RWPE1 (cell line): ENCODE results near the gene TCF12.

ENCODE experiments used
- CTCF ChIA-PET: fragments of 350-600 bp; sonication (Branson Sonifier 250); formaldehyde crosslinking; extraction: SDS; loops from one replicate; lab custom pipeline; 2021; lab: Yijun Ruan, JAX
- POLR2A ChIA-PET: fragments of 400-600 bp; formaldehyde crosslinking; extraction: SDS; loops from one replicate; lab custom pipeline; 2020; ENCODE audit warnings: antibody characterized with exemption; ENCODE audit not compliant: low non-redundant PET; lab: Yijun Ruan, JAX
- DNase-seq: peaks from one replicate; pipeline ENCODE4 v3.0.0; 2012; ENCODE audit warnings: low spot score
- H3K27ac ChIP-seq: fragments of 450-650 bp; 2 replicates; pipeline ENCODE4 v1.5.1; 2017
- CTCF ChIP-seq: fragments of 450-650 bp; conservative IDR thresholded peaks from 2 replicates; pipeline ENCODE4 v1.5.1; 2017; ENCODE audit warnings: low read depth, mild to moderate bottlenecking

Gene TCF12

GRCh38 chr15:57133127-57133968 lies 214.9 kb downstream of the TCF12 start:
- ChIA-PET POLR2A (no interaction called here), CTCF (interaction anchor here (0.7 kb wide), 1 partner anchor 548 kb away, joined by 6 read pairs; no protein-coding TSS in a partner anchor)
- no peak for TF ChIP-seq CTCF
- H3K27ac ChIP-seq: no peak overlapping the region
- DNase-seq: no peak

- ChIA-PET POLR2A (no interaction called here), CTCF (interaction anchor here (0.6 kb wide), 1 partner anchor 86 kb away, joined by 10 read pairs; no protein-coding TSS in a partner anchor)
- H3K27ac ChIP-seq: no peak overlapping the region
- TF ChIP-seq CTCF: no peak
- DNase-seq: no peak
These were observed 215.7 kb downstream of the TCF12 start for GRCh38 chr15:57134071-57134605.

GRCh38 chr15:57134851-57135250 lies 216.4 kb downstream of the TCF12 start:
- no peak for TF ChIP-seq CTCF
- ChIA-PET POLR2A (no interaction called here), CTCF (interaction anchor here (0.5 to 0.6 kb wide), 3 partner anchors 10 to 203 kb away, joined by 3 to 10 read pairs (median 5); no protein-coding TSS in a partner anchor)
- H3K27ac ChIP-seq: no peak overlapping the region
- no peak for DNase-seq

- DNase-seq: no peak
- POLR2A ChIA-PET: no interaction called here
These were observed 217.4 kb downstream of the TCF12 start for GRCh38 chr15:57135800-57136199.

GRCh38 chr15:57138349-57138788 lies 219.9 kb downstream of the TCF12 start:
- peak; percentile 90 for TF ChIP-seq CTCF
- POLR2A ChIA-PET: no interaction called here
- DNase-seq: peak; percentile 64
- H3K27ac ChIP-seq: no peak overlapping the region
- CTCF ChIA-PET: interaction anchor here (0.6 to 1.3 kb wide), 13 partner anchors 10 to 1325 kb away, joined by 3 to 5 read pairs (median 4); no protein-coding TSS in a partner anchor

More at GRCh38 chr15:57135800-57136199, 217.4 kb downstream of the TCF12 start:
- no peak overlapping the region for H3K27ac ChIP-seq
- TF ChIP-seq CTCF: no peak
- CTCF ChIA-PET: no interaction called here

- no peak for TF ChIP-seq CTCF
- ChIA-PET POLR2A (no interaction called here), CTCF (interaction anchor here (0.6 kb wide), 1 partner anchor 410 kb away, joined by 4 read pairs; no protein-coding TSS in a partner anchor)
- H3K27ac ChIP-seq: no peak overlapping the region
- DNase-seq: no peak
These were observed 225.2 kb downstream of the TCF12 start for GRCh38 chr15:57143511-57144078.
